Fibroblast of skin of right quadriceps (primary cell): ENCODE data around the gene SPTBN1.

Experiments used
- DNase-seq: peaks from one replicate; pipeline ENCODE4 v3.0.0-alpha.2; 2013

Gene SPTBN1

DNA sequence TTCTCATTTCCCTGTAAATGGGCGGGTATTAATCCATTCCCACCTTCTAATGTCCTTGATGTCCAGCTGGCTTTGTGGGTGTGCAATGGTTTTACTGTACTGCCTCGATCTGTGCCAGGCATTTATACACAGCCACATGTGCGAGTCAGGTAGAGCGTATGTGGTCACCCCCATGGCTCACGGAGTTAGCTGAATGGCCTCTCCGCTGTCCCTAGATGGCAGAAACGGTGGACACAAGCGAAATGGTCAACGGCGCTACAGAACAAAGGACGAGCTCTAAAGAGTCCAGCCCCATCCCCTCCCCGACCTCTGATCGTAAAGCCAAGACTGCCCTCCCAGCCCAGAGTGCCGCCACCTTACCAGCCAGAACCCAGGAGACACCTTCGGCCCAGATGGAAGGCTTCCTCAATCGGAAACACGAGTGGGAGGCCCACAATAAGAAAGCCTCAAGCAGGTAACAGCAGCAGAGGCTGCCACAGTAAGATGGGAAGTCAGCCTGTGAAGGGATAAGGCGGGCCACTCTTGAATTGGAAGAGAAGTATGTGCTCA lies 208.2 kb downstream of the SPTBN1 start:
- no peak for DNase-seq

DNA sequence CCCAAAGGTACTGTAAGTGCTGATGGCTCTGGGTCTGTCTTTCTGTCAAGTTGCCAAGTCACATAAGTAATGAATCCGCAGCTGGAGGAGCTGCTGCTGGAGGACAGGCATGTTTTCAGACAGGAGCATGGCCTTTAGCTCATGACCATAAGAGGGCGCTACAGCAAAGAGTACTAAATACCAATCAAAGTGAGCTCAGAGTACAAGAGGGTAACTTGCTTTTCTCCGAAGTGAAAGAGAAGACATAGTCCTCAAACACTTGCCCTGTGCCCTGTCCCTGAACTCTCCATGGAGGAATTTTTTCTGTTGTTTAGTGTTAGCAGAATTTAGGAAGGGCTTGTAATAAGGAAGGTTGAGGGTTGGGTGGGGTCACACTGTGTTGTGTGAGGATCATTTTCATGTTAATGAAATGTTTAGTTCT lies 209.3 kb downstream of the SPTBN1 start:
- peak; percentile 45 for DNase-seq

DNA sequence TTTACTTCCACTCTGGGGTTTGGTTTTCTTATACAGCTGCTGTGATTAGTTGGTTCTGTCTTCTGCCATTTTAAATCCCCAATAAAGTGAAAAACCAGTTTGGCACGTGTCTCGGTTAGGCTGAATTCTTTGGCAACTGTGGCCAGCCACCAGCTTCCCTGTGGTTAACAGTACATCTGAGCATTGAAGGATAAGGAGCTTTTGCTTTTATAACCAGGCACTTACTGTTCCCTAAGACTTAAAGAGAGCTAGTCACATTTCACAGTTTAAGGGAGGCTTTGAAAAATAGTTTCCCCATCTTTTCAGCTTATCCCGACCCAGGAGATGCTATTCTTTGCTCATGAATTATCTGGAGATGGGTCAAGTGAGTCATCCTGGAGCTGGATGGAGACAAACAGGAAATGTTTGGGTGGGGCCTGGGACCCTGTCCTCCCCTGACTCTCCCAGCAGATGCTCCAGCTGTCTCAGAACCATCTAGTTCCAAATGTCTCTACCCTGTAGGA lies 210.1 kb downstream of the SPTBN1 start:
- peak; percentile 85 for DNase-seq

DNA sequence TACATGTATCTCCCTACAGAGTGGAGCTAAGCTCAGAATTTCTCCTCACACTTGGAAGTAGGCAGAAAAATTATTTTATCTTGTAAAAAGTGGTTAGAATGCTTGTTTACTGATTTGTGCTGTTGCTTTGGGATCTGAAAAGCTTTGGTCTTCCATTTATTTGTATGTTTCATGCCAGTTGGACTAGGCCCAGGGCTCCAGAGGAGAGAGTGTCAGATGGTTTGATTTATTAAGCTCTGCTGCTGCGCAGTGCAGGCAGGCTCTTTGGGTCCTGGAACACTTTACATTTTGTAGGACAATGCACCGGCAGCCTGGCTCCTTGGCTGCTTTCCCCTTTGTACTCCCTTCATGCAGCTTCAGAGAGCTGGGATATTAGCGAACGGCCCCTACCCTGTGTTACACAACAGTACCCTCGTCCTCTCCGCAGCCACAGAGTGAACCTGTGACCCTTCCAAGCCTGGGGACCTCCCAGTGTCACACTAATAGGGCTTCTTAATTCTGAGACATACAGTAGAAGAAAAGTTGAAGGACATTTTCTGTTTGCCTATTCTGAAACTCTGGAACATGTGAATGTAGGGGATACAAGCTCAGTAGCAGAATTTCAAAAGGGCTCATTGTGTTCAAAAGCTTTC lies 210.6 kb downstream of the SPTBN1 start:
- peak; percentile 42 for DNase-seq

DNA sequence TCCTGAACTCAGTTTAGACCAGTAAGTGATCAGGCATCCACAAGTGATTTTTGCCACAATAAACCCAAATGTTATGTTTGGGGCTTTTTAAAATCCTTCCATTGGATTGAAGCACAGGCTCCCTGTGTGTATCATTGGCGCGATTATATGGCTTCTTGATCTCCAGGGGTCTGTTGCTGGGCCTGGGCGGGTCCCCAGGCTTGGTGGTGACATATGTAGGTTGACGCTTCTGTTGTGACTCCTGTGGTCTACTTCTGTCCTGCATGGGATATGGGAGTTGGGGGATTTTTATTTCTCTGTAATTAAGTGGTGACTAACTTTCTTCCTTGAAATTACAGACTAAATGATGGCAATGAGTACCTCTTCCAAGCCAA lies 211.1 kb downstream of the SPTBN1 start:
- DNase-seq: no peak

DNA sequence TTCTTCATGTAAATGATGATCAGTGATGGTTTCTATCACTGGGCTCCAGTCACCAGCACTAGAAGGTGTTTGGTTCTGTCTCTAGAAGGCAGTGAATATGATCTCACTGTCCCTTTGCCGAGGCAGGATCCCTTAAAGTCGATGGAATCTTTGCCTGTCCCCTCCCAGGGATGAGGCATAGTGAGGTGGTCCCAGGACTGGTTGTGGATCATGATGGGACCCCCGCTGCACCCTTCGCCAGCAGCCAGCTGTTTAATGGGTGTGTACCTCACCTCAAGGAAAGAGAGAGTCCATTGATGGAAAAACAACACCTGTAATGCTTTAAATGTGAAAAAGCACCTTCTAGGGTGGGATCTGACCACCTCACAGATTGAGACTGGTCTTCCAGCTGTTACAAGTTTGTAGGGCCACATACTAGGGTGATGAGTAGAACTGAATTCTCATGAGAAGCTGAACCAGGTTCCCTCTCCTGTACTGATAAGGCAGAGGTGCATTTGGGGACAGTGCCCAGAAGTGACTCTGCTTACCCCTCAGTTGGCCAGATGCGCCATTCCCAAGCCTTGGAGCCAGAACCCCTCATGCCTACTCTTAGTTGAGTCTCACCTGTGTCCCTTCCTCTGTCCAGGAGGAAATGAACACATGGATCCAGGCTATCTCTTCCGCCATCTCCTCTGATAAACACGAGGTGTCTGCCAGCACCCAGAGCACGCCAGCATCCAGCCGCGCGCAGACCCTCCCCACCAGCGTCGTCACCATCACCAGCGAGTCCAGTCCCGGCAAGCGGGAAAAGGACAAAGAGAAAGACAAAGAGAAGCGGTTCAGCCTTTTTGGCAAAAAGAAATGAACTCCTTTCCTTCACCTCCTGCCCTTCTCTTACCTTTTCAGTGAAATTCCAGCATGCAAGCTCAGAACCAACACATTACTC lies 211.9 kb downstream of the SPTBN1 start:
- DNase-seq: no peak

DNA sequence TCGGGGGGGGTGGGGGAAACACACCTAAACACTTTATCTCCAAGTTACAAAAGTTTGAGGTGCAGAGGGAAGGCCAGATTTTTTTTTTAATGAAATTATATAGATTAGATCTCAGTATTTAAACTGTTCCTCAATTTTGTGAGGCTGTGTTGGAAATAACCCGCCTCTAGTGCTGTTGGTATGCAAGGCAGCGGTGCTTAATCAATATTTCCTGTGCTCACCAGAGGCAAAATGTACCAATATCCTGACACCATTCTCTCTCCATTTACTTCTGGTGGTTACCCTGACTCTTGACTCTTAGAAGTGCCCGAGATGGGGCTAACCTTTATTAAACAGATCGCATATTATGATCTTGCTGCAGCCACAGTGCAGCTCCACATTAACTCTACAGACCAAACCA lies 212.6 kb downstream of the SPTBN1 start:
- no peak for DNase-seq

DNA sequence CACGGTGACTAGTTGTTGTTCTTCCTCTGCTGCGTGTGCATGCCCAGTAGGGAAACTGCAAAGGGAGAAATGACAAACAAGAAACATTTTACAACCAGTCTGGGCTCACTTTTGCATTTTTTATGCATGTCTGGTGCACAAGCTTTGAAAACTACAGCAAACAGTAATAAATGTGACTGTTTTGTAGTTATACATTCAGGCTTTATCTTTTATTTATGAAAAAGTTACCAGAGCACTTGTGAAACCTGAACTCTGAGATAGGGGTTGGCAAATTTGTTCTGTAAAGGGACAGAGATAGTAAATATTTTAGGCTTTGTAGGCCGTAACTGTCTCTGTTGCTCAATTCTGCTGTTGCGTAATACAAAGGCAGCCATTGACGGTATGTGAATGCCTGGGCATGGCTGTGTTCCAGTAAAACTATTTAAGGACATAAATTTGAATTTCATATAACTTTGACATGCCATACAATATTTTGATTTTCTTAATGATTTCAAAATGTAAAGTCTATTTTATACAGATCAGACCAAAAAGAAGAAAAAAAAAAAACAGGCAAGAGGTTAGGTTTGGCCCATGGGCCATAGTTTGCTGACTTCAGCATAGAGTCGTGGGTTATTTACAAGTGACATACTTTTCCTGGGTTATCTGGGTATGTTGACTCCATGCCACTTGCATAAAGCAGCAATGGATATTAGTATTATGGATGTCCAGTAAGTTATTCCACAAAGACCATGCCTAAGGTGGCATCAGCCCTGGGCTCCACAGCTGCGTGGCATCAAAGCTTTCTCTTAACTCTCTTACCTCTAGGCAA lies 213.8 kb downstream of the SPTBN1 start:
- peak; percentile 84 for DNase-seq

DNA sequence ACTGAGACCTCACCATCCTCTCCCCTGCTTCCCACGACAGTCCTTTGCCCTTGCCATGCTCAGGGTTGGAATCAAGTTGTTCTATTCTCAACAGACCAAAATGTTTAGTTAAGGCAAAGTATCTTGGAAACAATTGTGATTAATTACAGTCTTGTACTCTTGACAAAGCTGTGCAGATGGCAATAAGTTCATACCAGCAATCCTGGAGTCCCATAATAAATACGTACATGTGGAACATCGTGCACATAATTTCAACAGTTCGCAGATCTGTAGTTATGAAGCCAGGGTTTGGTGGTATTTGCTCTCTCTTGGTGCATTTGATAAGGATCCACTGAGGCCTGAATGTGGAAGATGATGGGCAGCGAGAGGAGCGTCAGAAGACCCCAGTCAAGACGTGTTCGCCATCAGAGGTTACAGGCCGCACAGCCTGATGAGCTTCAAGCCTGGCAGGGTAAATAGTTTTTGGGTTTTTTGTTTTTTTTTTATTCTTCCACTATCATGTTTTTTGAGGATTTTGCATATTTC lies 214.4 kb downstream of the SPTBN1 start:
- no peak for DNase-seq

DNA sequence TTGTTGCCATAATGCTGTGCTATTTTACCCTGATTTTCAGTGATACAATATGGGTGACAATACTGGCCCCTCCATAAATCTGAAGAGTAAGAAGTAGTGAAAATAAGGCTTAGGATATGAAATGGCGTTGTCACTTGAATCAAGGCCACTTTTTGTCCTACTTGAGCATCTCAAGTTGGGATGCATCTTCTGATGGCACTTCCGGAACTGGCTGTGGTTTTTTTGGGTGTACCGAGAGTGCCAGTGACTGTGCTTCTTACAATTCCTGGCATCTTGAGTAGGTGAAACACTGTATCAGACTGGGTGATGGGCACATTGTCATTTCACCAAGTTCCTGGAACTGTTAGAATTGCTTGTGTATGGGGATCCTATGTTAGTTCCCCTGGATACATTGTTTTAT lies 214.9 kb downstream of the SPTBN1 start:
- no peak for DNase-seq

DNA sequence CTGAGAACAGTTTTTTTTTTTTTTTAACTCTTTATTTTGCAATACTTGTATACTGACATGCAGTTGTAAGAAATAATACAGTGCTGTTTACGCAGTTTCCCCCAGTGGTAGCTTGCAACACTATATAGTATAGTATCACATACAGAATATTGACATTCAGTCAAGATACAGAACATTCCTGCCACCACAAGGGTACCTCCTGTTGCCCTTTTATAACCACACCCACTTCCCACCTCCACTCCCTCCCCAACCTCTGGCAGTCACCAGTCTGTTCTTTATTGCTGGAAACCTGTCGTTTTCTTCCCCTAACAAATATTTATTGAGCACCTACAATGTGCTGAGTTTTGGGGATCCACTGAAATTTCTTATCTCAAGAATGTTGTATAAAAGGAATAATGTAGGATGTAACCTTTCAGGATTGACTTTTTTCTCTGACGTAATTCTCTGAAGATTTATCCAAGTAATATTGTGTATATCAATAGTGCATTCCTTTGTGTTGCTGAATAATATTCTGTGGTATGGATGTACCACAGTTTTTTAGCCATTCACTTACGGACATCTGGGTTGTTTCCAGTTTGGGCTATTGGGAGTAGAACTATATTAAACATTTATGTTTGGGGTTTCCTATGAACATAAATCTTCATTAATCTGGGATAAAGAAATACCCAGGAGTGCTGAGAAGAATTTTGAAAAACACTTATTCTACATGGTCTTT lies 215.9 kb downstream of the SPTBN1 start:
- peak; percentile 55 for DNase-seq

DNA sequence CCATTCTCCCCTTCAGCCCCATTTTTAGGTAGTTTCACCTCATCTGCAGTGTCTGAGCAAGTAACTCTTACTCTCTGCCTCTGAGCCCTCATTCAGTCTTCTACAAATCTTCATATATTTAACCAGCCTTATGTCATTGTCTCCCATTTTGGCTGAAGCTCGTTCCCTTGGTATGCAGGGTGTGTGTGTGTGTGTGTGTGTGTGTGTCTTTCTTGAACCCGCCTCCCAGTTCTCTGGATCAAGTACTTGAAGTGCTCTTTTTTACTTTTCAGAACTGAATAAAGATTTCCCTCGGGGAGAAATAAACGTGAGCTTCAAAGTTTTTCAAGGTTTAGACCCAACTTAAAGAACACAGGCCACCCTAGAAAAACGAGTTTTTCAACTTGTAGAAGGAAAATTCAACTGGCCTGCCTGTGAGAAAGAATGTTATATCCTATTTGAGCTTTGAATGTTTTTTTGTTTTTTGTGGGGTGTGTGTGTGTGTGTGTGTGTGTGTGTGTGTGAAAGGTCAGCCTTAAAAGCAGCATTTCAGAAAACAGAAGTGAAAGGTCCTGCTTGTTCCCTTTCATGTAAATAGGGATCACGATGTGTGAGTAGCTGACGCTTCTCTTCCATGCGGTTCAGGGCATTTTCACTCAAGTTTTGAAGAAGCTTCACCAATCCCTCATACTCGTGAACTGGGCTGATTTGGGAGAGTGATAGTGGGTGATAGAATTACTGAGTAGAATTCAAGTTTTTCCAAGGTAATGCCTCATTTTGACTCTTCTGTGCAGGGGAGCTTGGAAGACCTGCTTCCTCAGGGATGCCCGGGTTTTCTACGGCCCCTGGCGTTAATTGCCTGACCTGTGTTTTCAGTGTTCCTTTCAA lies 216.7 kb downstream of the SPTBN1 start:
- peak; percentile 24 for DNase-seq

DNA sequence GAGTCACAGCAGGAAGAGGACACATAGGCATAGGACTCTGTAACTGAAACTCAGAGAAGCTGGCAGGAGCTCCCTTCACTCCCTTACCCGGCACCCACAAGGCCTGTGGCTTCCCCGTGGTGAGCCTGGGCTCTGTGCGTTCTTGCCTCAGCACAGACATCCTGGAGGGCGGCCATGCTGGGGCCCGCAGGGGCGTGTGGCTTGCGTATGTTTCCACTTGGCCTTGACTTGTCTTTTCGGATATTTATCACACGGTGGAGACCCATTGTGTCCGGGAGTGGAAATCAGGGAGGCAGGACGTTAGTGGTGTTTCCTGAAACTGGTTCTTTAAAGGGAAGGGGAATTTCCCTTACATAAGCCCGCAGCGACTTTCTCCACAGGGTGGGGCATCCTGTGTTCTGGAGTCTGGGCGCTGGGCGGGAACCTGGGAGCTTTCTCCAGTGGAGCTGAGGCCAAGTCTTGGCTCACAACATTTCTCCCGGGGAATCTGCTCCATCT lies 217.4 kb downstream of the SPTBN1 start:
- DNase-seq: no peak

DNA sequence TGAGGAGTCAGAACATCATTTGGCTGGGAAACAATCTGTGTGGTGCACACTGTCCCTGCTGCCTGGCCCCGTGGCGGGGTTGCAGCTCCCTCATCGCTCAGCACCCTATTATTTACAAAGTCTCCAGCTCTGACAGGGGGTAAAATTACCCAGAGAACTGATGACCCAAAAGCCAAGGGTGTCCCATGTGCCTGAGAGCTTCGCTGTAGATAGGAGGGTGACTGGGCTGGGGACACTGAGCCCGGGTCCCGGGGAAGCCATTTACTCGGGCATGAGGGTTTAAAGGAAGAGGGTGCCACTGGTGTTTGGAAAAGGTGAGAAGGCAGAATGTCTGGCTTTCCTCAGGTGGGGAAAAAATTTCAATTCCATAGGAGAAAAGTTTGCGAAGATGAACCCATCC lies 219.2 kb downstream of the SPTBN1 start:
- DNase-seq: no peak

DNA sequence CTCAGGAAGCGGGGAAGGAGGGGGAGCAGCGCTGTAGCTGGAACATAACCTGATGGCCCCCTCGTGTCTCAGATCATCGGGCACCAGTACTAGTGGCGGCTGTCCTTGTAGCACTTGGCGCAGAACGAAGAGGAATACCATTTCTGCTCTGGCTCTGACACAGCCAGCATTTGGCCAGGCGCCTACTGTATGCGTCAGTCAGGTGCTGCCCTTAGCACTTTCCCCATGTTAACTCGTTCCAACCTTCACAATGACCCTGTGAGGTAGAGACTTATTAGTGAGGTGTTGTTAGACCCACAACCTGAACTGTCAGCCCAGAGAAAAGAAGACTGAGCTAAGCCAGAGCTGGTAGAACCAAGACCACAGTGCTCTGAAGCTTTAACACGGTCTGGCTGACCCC lies 219.6 kb downstream of the SPTBN1 start:
- DNase-seq: no peak

DNA sequence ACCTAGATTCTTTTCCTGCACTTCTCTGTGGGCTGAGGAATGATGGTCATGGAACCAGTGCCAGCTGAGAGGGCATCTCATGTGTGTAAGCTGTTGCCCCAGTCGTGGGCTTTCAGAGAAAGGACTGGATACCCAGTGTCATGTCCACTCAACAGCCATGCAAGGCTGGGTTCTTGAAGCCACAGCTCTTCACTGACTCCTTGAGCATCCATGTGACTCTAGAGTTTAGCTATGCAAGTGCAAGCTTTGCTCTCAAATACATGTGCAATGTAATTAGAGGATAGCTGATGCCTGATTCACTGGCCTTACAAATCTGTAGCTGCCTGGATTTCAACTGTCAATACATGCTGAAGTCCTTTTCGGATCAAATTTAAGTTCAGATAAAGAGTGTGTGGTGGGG lies 220.5 kb downstream of the SPTBN1 start:
- peak; percentile 62 for DNase-seq

DNA sequence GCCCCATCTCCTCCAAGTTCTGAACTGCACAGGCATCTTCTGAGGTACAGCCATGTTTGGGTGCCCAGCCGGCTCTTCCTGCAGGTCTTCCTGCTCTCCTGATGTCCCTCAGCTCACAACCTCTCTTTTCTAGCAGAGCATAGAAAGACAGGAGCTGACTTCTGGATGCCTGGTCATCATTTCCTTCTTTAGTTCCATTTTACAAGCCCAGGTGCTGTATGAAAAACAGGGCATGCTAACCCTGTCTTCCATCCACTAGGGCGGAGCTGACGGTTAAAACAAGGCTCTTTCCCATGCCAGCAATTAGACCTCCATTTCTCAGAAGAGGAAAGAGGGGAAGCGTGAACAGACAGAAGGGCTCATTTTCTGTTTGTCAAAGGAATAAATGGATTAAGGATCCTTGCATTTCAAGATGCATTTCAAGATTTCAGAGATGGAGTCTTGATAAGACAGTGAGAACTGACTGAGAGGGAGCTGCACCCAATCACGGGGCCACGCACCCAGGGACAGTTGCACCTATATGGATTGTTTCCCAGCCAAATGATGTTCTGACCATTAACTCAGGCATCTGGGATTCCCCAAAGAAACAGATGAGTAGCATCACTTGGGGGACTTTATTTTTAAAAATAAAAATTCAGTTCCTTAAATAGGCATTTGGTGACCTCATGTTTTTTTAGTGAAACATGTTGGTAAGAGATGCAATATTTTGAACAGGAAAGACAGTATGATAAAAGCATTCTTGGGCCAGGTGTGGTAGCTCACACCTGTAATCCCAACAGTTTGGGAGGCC lies 221.5 kb downstream of the SPTBN1 start:
- no peak for DNase-seq

DNA sequence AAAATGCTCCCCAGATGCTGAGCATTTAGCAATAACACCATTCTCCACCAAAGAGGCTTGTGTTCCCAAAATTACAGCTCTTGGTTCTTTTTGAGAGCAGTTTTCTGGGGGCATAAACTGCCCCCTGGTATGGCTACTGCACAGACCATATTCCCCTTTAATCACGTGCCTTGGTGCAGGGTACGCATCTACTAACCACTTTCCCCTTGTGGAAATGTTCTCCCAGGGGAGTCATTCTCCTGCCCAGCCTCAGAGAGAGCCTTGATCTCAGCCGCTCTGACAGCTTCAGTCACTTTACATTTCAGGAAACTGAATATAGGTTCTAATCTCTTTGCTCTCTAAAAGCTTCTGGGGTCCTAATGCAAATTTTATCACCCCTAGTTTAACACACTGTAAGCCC lies 222.6 kb downstream of the SPTBN1 start:
- DNase-seq: no peak

DNA sequence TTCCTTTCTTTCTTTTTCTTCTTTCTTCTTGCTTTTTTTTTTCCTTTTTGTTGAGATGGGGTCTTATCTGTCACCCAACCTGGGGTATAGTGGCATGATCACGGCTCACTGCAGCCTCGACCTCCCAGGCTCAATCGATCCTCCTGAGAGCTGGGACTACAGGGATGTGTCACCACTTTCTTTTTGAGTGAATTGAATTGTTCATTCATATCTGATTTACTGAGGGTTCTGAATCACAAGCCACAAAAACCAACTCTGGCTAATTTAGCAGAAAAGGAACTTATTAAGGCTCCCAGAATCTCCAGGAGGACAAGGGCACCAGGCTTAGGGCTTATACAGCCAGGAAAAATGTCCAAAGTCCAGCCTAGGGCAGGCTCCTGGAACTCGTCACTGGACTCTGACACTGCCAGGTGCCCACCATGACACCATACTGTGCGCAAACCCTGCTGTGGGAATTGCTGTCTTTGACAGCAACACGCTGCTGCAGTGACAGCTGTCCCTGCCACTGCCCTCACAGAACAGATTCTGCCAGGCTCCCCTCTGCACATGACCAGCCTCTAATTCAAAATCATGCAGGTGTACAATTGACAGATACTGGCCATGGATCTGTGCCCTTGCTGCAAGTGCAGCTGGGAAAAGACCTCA lies 224.4 kb downstream of the SPTBN1 start:
- DNase-seq: peak; percentile 42

DNA sequence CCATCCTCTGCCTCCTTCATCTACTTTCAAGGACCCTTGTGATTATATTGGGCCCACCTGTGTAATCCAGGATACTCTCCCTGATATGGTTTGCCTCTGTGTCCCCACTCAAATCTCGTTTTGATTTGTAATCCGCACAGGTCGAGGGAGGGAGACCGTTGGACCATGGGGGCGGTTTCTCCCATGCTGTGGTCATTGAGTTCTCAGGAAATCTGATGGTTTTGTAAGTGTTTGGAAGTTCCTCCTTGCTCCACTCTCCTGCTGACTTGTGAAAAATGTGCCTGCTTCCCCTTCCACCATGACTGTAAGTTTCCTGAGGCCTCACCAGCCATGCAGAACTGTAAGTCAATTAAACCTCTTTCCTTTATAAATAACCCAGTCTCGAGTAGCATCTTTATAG lies 225.3 kb downstream of the SPTBN1 start:
- DNase-seq: no peak
